ENCODE measurements around the gene KIAA1671.

Gene KIAA1671

GRCh38 chr22:25016311-25016710, 63.8 kb downstream of the KIAA1671 start:
- DNase-seq: no peak

GRCh38 chr22:25018009-25018408, 65.5 kb downstream of the KIAA1671 start:
- DNase-seq: no peak

GRCh38 chr22:25019427-25020184, 67.1 kb downstream of the KIAA1671 start:
- no peak for DNase-seq

- no peak for DNase-seq
These were observed 68.9 kb downstream of the KIAA1671 start for GRCh38 chr22:25021409-25021808.

- DNase-seq: peak; percentile 95 to 98
These were observed 69.6 kb downstream of the KIAA1671 start for GRCh38 chr22:25021976-25022711.

- DNase-seq: peak in 1 of 2 experiments; percentile 65
These were observed 71.4 kb downstream of the KIAA1671 start for GRCh38 chr22:25023879-25024278.

GRCh38 chr22:25024895-25025294, 72.4 kb downstream of the KIAA1671 start:
- DNase-seq: no peak

GRCh38 chr22:25025491-25026400, 73.2 kb downstream of the KIAA1671 start:
- DNase-seq: no peak

- no peak for DNase-seq
These were observed 74.8 kb downstream of the KIAA1671 start for GRCh38 chr22:25027043-25027906.

- DNase-seq: peak in 1 of 2 experiments; percentile 36
These were observed 75.7 kb downstream of the KIAA1671 start for GRCh38 chr22:25027959-25028840.

- no peak for DNase-seq
These were observed 76.3 kb downstream of the KIAA1671 start for GRCh38 chr22:25028841-25029141.

GRCh38 chr22:25029181-25029580, 76.7 kb downstream of the KIAA1671 start:
- DNase-seq: no peak

- DNase-seq: no peak
These were observed 78.1 kb downstream of the KIAA1671 start for GRCh38 chr22:25030636-25031035.

- no peak for DNase-seq
These were observed 79.5 kb downstream of the KIAA1671 start for GRCh38 chr22:25032066-25032465.

GRCh38 chr22:25035715-25036114, 83.2 kb downstream of the KIAA1671 start:
- DNase-seq: no peak

- DNase-seq: no peak
These were observed 85.7 kb downstream of the KIAA1671 start for GRCh38 chr22:25038239-25038638.

- peak in 1 of 2 experiments; percentile 23 for DNase-seq
These were observed 86.3 kb downstream of the KIAA1671 start for GRCh38 chr22:25038771-25039170.

- no peak for DNase-seq
These were observed 86.7 kb downstream of the KIAA1671 start for GRCh38 chr22:25039255-25039654.

- DNase-seq: peak; percentile 94 to 97
These were observed 87.2 kb downstream of the KIAA1671 start for GRCh38 chr22:25039754-25040153.

- DNase-seq: no peak
These were observed 92.6 kb downstream of the KIAA1671 start for GRCh38 chr22:25045159-25045558.

GRCh38 chr22:25048071-25048470, 95.6 kb downstream of the KIAA1671 start:
- DNase-seq: no peak

Data from NCI-H524 (cell line).